ENCODE data around the gene ZNF318.
"Not testable (repeated sequence)": the region's sequence is repeated elsewhere in the genome, so short reads cannot be mapped to it uniquely, and the experiment has no call there.

Gene ZNF318

DNA sequence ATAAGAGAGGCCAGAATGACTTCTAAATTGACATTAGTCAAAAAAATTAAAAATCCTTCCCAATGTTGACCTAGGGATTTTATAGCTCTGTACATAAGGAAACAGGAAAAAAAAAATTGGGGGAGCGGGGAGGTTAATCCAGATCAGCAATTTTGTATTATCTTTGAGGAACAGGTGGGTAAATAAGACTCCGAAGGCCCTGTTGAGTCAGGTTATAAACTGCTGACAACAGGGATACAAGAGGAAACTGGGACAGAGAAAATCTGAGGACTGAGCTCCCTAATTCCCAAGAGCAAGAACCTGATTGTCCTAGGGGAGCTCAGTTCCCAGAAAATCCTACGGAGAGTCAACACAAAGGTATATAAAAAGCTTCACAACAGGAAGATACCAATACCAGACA lies 34.0 kb downstream of the ZNF318 start:
- DNase-seq, result no peak

DNA sequence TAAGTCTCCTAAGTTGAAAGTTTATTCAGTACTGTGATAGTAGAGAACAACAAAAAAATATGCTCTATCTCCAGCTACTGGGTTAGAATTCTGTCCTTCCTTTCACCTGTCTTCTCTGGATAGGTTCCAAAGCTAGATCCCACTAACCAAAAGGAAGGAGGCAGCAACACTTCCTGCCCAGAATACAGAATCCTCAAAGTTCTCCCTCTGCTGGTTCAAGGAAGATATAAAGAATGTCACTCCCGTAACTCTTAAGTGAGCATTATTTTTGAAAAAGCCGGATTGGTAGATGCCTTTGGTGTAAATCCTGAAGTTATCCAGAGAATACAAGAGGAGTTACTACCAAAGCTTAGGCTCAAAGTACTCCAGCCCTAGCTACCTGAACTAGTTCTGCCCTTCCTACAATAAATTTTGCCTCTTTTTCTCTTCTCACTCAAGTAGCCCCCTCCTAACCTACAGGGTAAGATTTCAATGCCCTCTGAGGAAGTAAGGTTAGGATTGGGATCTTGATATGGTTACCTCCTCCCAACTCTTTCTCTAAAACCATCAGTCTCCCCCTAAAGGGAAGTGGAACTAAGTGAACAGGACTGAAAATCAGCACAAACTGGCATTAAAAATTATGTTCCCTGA lies 34.9 kb downstream of the ZNF318 start:
- peak in 1 of 14 donors; percentile 2 for DNase-seq

DNA sequence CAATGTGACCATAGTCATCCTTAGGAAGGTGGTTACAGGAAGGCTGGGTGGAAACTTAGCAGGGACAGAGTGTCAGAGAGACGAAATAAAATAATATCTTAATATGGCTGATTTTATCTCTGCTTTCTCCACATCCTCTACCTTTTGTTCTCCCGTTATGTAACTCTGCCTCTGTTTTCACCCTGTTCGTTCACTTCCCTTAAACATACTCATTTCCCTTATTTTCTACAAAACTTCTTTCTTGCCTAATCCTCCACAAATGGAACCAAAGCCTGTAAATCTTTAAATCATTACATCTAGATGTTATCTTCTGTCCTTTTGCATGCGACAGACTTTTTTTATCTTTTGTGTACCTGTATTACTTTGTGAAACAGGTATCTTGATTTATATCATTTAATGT lies 37.6 kb downstream of the ZNF318 start:
- no peak for DNase-seq

DNA sequence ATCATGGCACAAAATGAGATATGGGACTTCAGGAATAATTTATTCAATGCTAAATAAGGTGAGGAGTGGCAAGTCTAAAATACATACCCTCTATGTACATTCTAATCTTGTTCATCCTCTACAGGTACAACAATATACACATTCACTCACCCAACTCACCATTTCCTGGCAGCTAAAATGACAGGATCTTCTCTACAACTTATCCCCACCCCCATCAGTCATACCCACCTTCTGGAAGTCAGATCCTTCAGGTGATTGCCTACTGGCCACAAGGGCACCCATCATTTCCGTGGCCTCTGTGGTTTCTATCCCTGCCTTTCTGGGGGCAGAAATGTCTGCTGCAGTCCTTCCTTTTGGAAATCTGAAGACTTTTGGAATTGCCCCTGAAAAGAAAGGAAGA lies 38.0 kb downstream of the ZNF318 start:
- DNase-seq, result no peak

DNA sequence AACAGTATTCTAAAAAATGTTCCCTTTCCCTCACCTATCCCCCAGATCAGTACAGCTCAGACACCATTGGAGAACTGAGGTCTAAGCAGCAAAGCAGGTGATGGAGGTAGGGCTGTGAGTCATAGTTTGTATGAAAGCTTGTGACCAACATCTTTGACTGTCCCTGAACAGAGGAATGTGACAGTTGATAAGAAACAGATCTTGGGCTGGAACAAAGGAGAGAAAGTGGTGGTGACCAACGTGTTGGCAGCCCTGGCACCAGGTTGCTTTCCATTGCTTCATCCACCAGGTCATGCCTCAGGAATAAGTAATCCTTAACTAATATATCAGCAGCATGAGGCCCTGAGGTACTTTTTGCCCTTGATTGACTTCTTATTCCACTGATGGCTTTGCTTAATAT lies 40.9 kb downstream of the ZNF318 start:
- DNase-seq, result no peak

DNA sequence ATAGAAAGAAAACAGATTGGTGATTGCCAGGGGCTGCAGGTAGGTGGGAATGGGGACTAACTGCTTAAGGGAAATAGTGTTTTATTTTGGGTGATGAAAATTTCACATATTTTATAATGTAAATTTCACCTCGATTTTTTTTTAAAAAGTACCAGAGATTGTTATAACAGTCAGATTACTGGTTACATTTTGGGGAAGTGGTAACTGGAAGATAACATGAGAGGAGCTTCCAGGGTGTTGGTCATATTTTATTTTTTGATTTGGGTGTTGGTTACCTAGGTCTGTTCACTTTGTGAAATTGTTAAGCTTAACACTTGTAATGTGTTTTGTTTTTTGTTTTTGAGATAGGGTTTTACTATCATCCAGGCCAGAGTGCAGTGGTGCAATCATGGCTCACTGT lies 43.6 kb downstream of the ZNF318 start:
- DNase-seq, result no peak

DNA sequence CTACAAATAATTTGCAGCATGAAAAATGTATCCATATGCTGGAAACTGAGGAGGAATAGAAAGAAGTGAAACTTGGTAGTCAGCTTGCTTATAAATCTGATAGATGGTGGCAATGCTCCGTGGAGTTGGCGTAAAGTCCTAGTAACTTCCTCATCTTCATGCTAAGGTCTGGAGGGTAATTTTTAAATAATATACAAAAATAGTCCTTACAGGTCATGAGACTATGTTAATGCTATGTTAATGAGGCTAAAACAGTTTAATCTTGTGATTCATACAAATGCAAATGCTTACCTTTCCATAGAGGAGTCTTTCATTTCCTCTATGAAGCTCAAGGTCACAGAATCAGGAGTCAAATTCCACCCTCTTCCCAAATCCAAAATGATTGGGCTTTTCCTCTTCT lies 51.4 kb downstream of the ZNF318 start:
- DNase-seq, result no peak

DNA sequence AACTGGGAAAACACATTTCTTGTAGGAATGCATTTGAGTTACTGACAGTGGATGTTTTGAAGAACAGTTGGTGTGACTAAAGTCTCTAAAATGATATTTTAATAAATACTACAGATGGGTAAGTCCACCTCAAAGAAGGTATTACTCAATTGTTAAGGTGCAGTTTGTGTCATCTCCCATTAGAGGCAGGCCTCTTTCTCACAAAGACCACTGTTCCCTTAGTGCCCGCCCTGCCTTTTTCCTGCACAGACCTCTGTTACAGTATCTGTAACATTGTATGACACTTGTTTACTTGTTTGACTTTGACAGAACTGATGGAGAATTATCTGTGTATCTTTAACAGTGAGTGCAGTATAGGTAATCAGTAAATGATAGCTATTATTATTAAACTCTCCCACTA lies 55.6 kb downstream of the ZNF318 start:
- no peak for DNase-seq

DNA sequence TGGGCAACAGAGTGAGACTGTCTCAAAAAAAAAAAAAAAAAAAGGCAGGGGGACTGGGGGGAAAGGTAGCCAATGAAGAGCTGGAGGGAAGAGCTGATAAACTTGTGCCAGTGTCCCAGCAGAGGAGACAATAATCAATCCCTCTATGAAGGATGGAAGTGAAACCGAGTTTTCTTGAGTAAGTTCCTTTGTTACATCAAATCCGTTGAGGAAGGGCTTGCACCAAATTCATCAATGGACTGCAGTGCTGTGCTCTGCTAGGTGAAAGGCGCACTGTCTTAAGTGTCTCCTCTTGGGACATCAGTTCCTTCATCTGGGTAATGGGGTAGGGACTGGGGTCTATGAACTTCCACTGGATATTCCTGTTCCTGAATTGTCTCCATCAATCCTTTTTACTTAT lies 57.8 kb downstream of the ZNF318 start:
- DNase-seq, result no peak

DNA sequence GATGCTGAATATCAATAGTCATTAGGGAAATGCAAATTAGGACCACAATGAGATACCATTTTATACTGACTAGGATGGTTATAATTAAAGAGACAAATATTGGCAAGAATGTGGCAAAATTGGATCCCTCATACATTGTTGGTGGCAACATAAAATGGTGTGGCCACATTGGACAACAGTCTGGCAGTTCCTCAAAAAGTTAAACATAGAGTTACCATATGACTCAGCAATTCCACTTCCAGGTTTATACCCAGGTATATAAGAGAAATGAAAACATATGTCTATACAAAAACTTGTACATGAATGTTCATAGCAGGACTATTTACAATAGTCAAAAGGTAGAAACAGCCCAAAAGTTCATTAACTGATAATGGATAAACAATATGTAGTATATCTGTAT lies 58.8 kb downstream of the ZNF318 start:
- DNase-seq, result no peak

DNA sequence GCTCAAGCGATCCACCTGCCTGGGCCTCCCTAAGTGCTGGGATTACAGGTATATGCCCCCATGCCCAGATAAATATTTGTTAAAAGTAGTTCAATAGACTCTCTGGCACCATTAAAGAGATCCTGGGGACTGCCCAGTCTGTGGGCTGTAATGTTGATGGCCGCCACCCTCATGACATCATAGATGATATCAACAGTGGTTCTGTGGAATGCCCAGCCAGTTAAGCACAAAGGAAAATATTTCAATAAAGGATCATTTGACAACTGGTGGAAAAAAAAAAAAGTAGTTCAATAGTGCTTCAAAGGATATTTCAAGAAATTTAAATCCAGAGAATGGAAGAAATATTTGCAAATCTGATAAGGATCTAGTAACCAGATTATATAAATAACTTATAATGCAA lies 59.3 kb downstream of the ZNF318 start:
- DNase-seq, result no peak

DNA sequence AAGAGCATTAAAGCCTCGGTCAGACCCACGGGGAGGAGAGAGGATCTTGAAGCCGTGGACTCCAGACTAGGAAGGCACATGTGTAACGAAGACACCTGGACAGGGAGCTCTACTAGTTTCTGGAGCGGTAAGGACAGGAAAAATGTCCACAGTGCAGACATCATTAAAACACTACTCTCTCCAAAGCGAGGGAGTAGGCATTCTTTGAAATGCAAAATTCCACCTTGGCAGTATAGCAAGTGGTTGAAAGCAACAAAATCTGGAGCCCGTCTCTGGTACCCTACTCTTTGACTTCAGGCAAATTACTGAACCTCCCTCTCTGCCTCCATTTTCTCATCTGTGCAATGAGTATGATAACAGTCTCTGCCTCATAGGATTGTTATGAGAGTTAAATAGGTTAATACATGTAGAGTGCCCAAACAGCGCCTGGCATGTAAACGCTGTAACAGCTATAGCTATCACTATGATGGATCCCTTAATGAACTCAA lies 60.4 kb downstream of the ZNF318 start:
- no peak for DNase-seq

DNA sequence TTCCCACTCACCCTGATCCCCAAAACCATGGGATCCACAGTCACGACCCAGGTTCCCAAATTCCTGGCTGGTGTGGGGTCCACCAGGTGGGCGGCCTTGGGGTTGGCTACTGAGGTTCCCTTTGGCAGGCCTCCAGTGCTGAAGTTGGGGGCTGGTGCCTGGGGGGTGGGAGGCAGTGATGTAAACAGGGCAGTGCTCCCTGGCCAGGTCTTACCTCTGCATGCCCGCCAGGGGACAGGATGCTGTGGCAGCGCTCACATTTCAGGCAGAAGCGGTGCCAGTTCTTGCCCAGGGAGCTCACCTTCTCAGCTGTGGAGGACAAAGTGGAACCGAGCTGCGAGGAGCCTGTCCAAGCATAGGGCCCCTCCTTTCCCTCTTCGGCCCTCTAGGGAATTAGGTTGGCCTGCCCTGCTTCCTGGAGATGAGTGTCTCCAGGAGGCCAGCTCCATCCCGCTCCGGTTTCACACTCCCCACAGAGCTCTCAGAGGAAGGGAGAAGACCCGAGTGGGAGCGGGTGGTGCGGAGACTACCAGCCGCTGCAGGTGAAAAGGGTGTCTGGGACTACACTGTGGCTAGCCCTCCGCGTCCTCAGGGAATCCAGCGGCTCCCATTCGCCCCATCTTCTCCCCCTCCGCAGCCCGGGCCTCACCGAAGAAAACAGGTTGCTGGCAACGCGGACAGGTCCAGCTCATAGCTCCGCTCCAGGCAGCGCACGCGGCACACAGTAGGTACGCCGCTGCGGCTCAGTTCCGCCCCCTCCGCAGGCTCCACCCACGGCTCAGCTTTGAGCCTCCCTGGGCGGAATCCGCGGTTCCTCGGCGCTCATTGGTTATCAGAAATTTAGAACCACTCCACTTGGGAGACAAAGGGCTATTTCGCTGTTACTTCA lies 61.1 kb downstream of the ZNF318 start, which contains the start of gene CRIP3:
Gene CRIP3 (minus strand): TSS at position 726 of the 889 bp plus-strand sequence. CDS start 34 bp downstream, at position 692.
- no peak for DNase-seq

DNA sequence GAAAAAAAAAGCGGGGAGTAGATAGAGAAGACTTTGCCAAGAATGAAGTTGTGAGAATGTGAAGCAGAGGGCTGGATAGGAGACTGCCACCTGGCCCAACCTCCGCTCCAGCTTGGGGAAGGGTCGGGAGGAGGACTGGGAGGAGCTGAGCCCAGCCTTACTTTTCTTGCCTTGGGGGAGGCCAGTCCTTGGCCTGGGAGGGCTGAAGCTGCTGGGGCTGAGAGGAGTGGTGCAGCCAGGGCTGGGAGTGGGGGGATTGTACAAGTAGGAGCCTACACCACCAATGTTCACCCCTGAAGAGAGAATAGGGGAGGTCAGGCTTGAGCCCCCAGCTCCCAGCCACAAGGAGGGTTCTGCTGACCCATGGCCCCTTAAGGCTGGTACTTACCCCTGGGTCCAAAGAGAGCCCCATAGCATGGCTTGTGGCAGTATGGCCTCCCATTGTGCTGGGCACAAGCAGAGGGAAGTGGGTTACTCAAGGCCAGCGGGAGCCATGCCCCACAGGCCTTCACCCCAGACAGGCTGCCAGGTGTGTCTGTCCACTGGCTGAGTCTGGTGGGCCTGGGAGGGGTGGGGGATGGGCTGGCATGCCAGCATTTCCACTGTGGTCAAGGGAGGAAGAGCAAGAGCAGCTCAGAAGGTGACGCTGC lies 61.9 kb downstream of the ZNF318 start:
- no peak for DNase-seq

DNA sequence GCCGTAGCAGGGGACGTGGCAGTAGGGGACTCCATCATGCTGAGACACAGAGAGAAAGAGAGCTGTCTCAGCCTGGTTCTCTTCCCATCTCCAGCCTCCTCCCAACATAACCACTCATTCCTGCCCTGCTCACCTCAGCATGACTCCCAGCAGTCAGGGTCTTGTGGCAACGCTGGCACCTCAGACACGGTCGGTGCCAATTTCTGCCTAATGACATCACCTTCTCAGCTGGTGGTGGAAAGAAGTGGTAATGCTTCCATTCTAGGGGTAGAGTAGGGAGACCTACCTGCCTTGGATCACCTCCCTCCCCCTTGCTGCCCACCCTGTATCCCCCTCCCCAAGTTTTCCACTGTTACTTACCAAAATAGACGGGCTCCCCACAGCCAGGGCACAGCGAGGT lies 63.4 kb downstream of the ZNF318 start:
- DNase-seq, result no peak

DNA sequence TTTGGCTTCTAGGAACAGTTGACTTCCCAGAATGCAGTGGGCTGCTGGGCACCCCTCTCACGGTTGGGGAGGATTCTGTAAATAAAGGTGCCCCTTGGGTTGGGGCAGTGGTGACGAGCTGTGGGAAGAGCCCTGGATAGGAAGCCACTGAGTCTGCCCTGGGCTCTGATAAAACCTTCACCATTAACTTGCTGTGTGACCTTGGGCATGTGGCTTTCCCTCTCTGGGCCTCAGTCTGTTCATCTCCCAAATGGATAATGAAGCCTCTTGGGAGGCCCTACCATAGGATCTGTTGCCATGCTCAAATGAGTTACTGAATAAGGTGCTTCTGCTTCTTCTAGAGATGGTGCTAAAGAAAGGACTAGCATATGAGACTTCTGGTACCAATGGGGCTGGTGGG lies 64.6 kb downstream of the ZNF318 start:
- DNase-seq, result no peak

DNA sequence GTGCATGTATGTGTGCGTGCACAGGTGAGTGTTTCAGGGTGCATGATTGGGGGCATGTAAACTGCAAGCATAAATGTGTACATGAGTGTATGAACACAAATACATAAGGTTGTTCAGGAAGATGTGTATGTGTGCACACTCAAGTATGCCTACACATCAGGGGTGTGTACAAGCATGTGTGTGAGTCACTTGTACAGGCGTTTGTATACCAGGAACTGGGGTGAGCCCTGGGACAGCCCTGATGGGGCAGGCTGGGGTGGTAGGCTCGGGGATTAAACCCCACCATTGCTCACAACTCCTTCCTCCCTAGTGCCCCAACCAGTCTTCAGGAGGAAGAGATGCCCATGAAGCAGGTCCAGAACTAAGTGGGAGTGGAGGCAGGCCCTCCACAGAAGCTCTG lies 65.1 kb downstream of the ZNF318 start:
- no peak for DNase-seq

DNA sequence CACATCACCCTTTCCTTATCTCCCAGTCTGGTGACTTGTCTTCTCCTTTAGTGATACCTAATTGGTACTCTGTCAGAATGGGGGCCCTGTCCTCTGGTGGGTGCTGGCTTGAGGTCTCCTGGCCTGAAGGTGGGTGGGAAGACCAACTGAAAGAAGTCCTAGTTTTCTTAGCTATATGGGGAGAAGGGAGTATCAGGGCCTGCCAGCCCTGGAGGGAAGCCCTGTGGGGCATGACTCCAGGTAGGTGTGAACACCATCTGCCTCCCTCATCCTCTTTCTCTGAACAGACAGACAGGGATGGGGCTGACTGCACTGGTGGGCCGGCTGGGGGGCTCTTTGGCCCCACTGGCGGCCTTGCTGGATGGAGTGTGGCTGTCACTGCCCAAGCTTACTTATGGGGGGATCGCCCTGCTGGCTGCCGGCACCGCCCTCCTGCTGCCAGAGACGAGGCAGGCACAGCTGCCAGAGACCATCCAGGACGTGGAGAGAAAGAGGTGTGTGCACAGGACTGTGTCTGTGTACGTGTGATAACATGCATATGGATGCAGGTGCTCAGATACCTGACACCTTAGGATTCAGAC lies 65.6 kb downstream of the ZNF318 start:
- no peak for DNase-seq

DNA sequence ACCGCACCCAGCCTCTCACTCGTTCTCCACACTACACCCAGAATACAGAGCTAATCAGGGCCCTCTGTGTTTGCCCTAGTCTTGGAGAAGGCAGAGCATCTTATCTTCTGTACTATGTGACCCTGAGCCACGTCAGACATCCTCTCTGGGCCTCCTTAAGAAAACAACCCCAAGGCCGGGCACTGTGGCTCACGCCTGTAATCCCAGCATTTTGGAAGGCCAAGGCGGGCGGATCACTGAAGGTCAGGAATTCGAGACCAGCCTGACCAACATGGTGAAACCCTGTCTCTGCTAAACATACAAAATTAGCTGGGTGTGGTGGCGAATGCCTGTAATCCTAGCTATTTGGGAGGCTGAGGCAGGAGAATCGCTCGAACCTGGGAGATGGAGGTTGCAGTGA lies 66.4 kb downstream of the ZNF318 start:
- not testable (repeated sequence) for DNase-seq

DNA sequence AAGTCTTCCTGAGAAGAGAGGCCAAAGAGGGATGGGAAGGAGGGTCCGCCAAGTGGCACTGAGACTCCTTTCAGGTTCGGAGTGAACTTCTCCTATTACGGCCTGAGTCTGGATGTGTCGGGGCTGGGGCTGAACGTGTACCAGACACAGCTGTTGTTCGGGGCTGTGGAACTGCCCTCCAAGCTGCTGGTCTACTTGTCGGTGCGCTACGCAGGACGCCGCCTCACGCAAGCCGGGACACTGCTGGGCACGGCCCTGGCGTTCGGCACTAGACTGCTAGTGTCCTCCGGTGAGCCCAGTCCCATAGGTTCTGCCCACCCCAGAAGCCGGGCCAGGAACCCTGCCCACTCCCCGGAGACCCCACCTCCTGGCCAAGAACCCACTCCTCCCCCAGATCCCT lies 67.3 kb downstream of the ZNF318 start:
- no peak for DNase-seq

DNA sequence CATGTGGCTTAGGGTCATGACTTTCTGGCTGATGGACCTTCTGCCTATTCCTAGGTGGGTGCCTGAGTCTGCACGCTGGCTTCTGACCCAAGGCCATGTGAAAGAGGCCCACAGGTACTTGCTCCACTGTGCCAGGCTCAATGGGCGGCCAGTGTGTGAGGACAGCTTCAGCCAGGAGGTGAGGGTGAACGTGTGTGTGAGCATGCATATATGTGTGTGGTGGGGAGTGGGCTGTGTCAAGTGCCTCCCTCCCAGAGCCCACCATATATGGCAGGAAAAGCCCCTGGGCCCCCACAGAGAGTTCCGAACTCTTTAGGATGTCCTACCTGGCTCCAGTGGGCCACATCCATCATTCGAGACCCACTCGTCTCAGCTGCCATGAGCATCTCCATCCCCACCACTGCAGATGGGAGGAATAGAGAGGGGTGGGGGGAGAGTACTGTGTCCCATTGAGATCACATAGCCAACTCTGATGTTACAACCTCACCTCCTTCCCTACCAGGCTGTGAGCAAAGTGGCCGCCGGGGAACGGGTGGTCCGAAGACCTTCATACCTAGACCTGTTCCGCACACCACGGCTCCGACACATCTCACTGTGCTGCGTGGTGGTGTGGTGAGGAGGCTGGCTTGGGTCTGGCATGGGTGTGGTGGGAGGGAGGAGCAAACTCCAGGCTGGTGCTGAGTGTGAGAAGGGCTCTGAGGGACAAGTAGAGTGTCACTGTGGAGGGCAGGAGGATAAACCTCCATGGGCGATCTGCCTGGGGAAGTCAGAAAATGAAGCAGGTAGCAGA lies 68.2 kb downstream of the ZNF318 start:
- no peak for DNase-seq
